Measurements from ENCODE around the gene CIROP. TPM values are rescaled to one million over a fixed set of nuclear protein-coding genes. Genes with fewer than 3 reads are reported as not detected.

CIROP gene
- total and polyA plus RNA-seq, 9 of the 15 experiments (the other 6 are each of a cell fraction or from before 2014, with no cell fraction given) = not detected

DNA sequence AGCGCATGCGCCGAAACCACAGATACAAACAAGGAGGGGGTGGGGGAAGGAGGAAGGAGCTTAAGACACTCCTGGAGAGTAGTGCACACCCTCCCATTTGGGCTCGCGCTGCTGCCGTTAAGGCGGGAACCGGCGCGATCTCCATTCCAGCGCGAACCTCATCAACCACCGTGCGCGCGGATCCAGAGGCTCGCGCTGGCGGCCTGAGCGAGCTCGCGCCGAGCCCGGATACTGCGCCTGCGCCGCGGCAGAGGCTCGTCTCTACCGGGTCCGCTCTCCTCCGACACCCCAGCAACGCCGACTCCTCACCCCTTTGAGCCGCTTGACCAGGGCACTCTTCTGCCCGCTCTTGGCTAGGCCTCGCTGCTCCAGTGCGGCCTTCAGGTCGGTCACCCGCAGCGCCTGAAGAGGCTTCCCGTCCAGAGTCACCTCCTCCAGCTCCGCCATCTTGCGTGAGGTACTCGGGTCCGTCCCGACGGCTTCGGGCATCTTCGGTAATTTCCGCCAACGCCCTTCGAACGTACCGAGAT, 10.1 kb downstream of the CIROP start, which contains the start of gene ACIN1 (continued):
- TF ChIP-seq NRF1 (conservative IDR thresholded peaks at IDR 0.05 in 1 of 2, IDR thresholded peaks at IDR 0.05 in 1 of 2) (peak; percentile 95 to 96), GATAD2A (IDR thresholded peaks at IDR 0.05) (peak; percentile 99), SOX6 (IDR thresholded peaks at IDR 0.05) (peak; percentile 36; the same call in 1 of the 2 replicates), ERF (CRISPR knock-in tag; IDR thresholded peaks at IDR 0.05) (0 out of 2 replicates have a peak, but pooled peaks have one; percentile 85), ZBTB17 (CRISPR knock-in tag; IDR thresholded peaks at IDR 0.05) (peak; percentile 62; the same call in 1 of the 2 replicates), ESRRB (CRISPR knock-in tag; IDR thresholded peaks at IDR 0.05; ENCODE audit: borderline replicate concordance) (no peak), ZNF121 (CRISPR knock-in tag; conservative IDR thresholded peaks at IDR 0.05) (no peak), RB1 (IDR thresholded peaks at IDR 0.05; ENCODE audit: low read depth) (peak; percentile 97), RBBP5 (IDR thresholded peaks at IDR 0.05; ENCODE audit: borderline replicate concordance, insufficient read depth, low read length, poor library complexity, severe bottlenecking) (peak; percentile 72), SMARCE1 (IDR thresholded peaks at IDR 0.05) (peak; percentile 24; the same call in 1 of the 2 replicates), OTX1 (CRISPR knock-in tag; IDR thresholded peaks at IDR 0.05) (0 out of 2 replicates have a peak, but pooled peaks have one; percentile 63), FOXP1 (CRISPR knock-in tag; IDR thresholded peaks at IDR 0.05) (peak; percentile 81)
- TF ChIP-seq, protein P1, sequence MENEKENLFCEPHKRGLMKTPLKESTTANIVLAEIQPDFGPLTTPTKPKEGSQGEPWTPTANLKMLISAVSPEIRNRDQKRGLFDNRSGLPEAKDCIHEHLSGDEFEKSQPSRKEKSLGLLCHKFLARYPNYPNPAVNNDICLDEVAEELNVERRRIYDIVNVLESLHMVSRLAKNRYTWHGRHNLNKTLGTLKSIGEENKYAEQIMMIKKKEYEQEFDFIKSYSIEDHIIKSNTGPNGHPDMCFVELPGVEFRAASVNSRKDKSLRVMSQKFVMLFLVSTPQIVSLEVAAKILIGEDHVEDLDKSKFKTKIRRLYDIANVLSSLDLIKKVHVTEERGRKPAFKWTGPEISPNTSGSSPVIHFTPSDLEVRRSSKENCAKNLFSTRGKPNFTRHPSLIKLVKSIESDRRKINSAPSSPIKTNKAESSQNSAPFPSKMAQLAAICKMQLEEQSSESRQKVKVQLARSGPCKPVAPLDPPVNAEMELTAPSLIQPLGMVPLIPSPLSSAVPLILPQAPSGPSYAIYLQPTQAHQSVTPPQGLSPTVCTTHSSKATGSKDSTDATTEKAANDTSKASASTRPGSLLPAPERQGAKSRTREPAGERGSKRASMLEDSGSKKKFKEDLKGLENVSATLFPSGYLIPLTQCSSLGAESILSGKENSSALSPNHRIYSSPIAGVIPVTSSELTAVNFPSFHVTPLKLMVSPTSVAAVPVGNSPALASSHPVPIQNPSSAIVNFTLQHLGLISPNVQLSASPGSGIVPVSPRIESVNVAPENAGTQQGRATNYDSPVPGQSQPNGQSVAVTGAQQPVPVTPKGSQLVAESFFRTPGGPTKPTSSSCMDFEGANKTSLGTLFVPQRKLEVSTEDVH (IDR thresholded peaks at IDR 0.05; ENCODE audit: low read depth, partially characterized antibody) = peak; percentile 57
- TF ChIP-seq, protein P2, sequence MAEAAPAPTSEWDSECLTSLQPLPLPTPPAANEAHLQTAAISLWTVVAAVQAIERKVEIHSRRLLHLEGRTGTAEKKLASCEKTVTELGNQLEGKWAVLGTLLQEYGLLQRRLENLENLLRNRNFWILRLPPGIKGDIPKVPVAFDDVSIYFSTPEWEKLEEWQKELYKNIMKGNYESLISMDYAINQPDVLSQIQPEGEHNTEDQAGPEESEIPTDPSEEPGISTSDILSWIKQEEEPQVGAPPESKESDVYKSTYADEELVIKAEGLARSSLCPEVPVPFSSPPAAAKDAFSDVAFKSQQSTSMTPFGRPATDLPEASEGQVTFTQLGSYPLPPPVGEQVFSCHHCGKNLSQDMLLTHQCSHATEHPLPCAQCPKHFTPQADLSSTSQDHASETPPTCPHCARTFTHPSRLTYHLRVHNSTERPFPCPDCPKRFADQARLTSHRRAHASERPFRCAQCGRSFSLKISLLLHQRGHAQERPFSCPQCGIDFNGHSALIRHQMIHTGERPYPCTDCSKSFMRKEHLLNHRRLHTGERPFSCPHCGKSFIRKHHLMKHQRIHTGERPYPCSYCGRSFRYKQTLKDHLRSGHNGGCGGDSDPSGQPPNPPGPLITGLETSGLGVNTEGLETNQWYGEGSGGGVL (CRISPR knock-in tag; IDR thresholded peaks at IDR 0.05) = no peak
- TF ChIP-seq, protein P3, sequence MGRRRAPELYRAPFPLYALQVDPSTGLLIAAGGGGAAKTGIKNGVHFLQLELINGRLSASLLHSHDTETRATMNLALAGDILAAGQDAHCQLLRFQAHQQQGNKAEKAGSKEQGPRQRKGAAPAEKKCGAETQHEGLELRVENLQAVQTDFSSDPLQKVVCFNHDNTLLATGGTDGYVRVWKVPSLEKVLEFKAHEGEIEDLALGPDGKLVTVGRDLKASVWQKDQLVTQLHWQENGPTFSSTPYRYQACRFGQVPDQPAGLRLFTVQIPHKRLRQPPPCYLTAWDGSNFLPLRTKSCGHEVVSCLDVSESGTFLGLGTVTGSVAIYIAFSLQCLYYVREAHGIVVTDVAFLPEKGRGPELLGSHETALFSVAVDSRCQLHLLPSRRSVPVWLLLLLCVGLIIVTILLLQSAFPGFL (CRISPR knock-in tag; IDR thresholded peaks at IDR 0.05) = no peak
- TF ChIP-seq, protein P4, sequence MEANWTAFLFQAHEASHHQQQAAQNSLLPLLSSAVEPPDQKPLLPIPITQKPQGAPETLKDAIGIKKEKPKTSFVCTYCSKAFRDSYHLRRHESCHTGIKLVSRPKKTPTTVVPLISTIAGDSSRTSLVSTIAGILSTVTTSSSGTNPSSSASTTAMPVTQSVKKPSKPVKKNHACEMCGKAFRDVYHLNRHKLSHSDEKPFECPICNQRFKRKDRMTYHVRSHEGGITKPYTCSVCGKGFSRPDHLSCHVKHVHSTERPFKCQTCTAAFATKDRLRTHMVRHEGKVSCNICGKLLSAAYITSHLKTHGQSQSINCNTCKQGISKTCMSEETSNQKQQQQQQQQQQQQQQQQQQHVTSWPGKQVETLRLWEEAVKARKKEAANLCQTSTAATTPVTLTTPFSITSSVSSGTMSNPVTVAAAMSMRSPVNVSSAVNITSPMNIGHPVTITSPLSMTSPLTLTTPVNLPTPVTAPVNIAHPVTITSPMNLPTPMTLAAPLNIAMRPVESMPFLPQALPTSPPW (CRISPR knock-in tag; IDR thresholded peaks at IDR 0.05) = peak; percentile 76
- TF ChIP-seq, protein P5, sequence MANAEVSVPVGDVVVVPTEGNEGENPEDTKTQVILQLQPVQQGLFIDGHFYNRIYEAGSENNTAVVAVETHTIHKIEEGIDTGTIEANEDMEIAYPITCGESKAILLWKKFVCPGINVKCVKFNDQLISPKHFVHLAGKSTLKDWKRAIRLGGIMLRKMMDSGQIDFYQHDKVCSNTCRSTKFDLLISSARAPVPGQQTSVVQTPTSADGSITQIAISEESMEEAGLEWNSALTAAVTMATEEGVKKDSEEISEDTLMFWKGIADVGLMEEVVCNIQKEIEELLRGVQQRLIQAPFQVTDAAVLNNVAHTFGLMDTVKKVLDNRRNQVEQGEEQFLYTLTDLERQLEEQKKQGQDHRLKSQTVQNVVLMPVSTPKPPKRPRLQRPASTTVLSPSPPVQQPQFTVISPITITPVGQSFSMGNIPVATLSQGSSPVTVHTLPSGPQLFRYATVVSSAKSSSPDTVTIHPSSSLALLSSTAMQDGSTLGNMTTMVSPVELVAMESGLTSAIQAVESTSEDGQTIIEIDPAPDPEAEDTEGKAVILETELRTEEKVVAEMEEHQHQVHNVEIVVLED (CRISPR knock-in tag; IDR thresholded peaks at IDR 0.05) = 0 out of 2 replicates have a peak, but pooled peaks have one; percentile 31
- TF ChIP-seq, protein P6, sequence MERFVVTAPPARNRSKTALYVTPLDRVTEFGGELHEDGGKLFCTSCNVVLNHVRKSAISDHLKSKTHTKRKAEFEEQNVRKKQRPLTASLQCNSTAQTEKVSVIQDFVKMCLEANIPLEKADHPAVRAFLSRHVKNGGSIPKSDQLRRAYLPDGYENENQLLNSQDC (CRISPR knock-in tag; IDR thresholded peaks at IDR 0.05) = no peak
- TF ChIP-seq, protein P7, sequence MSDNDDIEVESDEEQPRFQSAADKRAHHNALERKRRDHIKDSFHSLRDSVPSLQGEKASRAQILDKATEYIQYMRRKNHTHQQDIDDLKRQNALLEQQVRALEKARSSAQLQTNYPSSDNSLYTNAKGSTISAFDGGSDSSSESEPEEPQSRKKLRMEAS (CRISPR knock-in tag; IDR thresholded peaks at IDR 0.05) = peak; percentile 54; the same call in 1 of the 2 replicates

All from K562 (cell line).